Left renal cortex interstitium (tissue), 4 donors: ENCODE results near the gene AIFM2. TPM values are rescaled to one million over a fixed set of nuclear protein-coding genes. Genes with fewer than 3 reads are reported as not detected.

Experiments used
- DNase-seq, 4 donors: peaks; one replicate each; pipeline ENCODE4 v3.0.0-alpha.2; 2013; ENCODE audit warnings: low read depth in 4 of 4, low spot score in 2 of 4, missing footprints in 1 of 4
- polyA plus RNA-seq, 4 donors: library from polyadenylated mRNA; unstranded; fragments of 120-200 nt; gene quantifications; one replicate each; pipeline ENCODE4 v1.2.1, GENCODE V29; 2013; ENCODE audit not compliant: insufficient read length in 4 of 4

The AIFM2 gene
- polyA plus RNA-seq, 4 donors = 4.2 to 8.3 (median 6.4) TPM

DNA sequence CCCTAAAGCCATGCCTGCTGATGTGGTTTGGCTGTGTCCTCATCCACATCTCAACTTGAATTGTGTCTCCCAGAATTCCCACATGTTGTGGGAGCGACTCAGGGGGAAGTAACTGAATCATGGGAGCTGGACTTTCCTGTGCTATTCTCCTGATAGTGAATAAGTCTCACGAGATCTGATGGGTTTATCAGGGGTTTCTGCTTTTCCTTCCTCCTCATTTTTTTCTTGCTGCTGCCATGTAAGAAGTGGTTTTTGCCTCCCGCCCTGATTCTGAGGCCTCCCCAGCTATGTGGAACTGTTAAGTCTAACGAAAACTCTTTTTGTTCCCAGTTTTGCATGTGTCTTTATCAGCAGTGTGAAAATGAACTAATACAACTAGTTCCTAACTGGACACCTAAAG is 68.1 kb downstream of the AIFM2 start:
- no peak for DNase-seq

DNA sequence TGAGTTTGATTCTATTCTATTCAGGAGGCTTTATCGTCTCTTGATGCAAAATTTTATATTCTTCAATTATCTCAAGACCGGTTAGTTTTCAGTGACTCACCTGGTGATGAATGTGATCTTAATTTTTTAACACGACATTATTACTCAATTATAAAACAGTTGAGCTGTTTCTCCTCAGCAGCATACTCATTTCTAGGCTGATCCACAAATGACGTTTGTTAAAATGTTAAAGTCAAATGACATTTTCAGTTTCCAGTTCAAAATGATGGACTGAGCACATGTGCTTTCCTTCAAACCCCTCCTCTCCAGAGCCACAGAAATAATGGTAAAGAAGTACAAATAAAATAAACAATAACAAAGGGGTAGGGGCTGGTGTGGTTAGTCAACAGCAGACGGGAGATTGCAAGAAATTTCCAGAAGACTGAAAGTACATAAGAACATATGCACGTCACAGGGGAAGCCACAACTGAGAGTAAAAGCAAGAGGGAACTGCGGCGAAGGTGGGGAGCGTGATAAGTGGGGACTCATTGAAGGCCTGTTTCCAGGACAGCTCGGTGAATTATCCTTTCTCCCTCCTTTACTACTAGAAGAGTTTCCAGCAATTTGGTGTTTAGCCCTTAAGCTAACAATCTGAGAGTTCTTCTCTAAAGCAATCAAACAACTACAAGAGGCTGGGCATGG is 69.1 kb downstream of the AIFM2 start:
- DNase-seq = no peak

Other genes with a start within 250 kb of the AIFM2 start
- 100 to 1,000 TPM in 1 of 4 donors, 10 to 100 TPM in 3; 73.2 to 103 (median 84.8) TPM for gene MACROH2A2, start 80.0 kb downstream of the AIFM2 start, polyA plus RNA-seq
- 10 to 100 TPM in 3 of 4 donors, 1 to 10 TPM in 1; 9.5 to 15.4 (median 13.5) TPM for gene TYSND1, start 13.9 kb upstream of the AIFM2 start, polyA plus RNA-seq
- 100 to 1,000 TPM; 100 to 124 (median 104) TPM for gene SAR1A, start 37.7 kb upstream of the AIFM2 start, polyA plus RNA-seq
- gene PPA1, start 100.6 kb upstream of the AIFM2 start, polyA plus RNA-seq = 100 to 1,000 TPM in 1 of 4 donors, 10 to 100 TPM in 3; 75.7 to 101 (median 92.6) TPM
- under 1 TPM; 0.10 to 0.22 (median 0.15) TPM for gene NPFFR1, start 151.2 kb upstream of the AIFM2 start, polyA plus RNA-seq
- gene LRRC20, start 249.8 kb upstream of the AIFM2 start, polyA plus RNA-seq = 10 to 100 TPM in 3 of 4 donors, 1 to 10 TPM in 1; 8.4 to 12.4 (median 10.3) TPM